Testis (tissue), 2 donors: ENCODE data around the gene PRUNE2.

Experiments
- CTCF ChIP-seq, 3 experiments: fragments of 450-650 bp in 2 of 3; fragments of 200-600 bp in 1 of 3; sonication (generic) in 1 of 3; IDR thresholded peaks; one replicate each; pipeline ENCODE4 v1.5.1; 2016 to 2019; ENCODE audit warnings: antibody characterized with exemption in 3 of 3, mild to moderate bottlenecking in 2 of 3, moderate library complexity in 1 of 3
- POLR2A ChIP-seq: fragments of 450-650 bp; IDR thresholded peaks from one replicate; pipeline ENCODE4 v1.6.1; 2017; ENCODE audit warnings: antibody characterized with exemption, mild to moderate bottlenecking, moderate library complexity

DNA sequence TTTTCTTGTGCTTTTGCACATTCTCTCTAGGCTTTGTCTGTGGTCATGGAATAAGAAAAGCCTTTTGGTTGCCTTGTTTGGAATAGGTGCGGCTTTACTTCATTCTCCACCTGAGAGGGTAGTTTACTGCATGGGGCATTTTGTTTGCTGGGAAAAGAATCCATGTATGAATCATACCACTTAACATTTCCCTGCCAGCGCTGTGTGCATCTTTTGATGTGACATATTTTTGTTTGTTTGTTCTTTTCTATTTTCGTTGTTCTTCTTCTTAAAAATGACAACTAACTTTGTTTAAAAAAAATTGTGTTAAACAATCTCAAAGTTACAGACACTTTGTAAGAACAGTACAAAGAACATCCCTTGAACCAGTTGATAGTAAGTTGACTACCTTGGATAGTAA lies 333.8 kb downstream of the PRUNE2 start:
- TF ChIP-seq CTCF (IDR thresholded peaks at IDR 0.05): no peak
- no peak for TF ChIP-seq POLR2A
